Peyer's patch (tissue), 4 donors: Measurements from ENCODE around the gene UBASH3B.

ENCODE experiments used
- CTCF ChIP-seq, 6 experiments: fragments of 450-650 bp in 4 of 6; fragments of 200-600 bp in 2 of 6; sonication (generic) in 1 of 6; IDR thresholded peaks; one replicate each; pipeline ENCODE4 v1.5.1; 2017 to 2019; ENCODE audit warnings: antibody characterized with exemption in 6 of 6, mild to moderate bottlenecking in 3 of 6, moderate library complexity in 1 of 6
- POLR2A ChIP-seq, 2 donors: fragments of 450-650 bp; IDR thresholded peaks; one replicate each; pipeline ENCODE4 v1.5.1; 2017; ENCODE audit warnings: antibody characterized with exemption in 2 of 2, mild to moderate bottlenecking in 2 of 2, moderate library complexity in 2 of 2

DNA sequence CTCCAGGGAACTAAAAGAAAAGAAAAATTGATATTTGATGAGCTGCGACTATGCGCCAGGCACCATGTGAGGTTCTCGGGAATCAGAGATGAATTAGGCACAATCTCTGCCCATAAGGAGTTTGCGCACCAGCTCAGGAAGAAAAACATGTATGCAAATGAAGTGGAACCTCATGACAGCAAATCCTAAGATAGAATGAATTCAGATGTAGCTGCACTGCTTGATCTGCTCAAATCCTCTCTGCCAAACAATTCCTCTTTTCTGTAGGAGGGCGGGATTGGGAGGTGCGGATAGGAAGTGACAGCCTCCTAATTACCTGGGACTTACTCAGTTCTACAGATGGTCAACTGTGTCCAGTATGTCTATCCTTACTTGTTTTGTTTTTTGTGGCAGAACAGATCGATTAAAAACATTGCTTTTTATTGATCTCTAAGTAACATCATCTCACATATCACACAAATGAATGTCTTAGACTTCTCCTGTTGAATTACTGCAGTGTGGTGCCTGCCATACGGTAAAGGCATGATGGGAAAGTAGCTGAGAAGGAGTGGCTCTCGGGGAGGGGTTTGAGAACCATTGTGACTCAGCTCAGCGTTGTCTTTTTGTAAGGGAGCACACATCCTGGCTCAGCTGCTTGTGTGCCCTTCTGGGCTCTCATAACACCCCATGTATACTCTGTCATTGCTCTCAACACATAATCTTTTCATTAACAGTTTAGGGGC is 196.7 kb downstream of the UBASH3B start:
- TF ChIP-seq CTCF (IDR thresholded peaks at IDR 0.05) (no peak), POLR2A (IDR thresholded peaks at IDR 0.05) (no peak)
